OCI-LY1 (cell line): Measurements from ENCODE around the gene AOAH.

Source experiments
- H2AFZ ChIP-seq: fragments of 200-600 bp; sonication (generic), shearing (Covaris generic); 2 replicates; pipeline ENCODE4 v1.6.0; 2014; ENCODE audit warnings: antibody characterized with exemption, mild to moderate bottlenecking, low read length
- H3F3A ChIP-seq: fragments of 200-600 bp; sonication (generic), shearing (Covaris generic); 2 replicates; pipeline ENCODE4 v1.6.0; 2014; ENCODE audit warnings: mild to moderate bottlenecking, antibody characterized with exemption, low read length, moderate library complexity; ENCODE audit not compliant: insufficient read depth
- H3K27ac ChIP-seq: fragments of 200-600 bp; sonication (generic); 2 replicates; pipeline ENCODE4 v1.5.1; 2014; ENCODE audit warnings: low read length, mixed run types, mild to moderate bottlenecking, low read depth; ENCODE audit not compliant: poor library complexity, severe bottlenecking
- H3K27me3 ChIP-seq: fragments of 200-600 bp; sonication (generic); 2 replicates; pipeline ENCODE4 v1.6.0; 2014; ENCODE audit warnings: antibody characterized with exemption, mild to moderate bottlenecking, low read length, moderate library complexity; ENCODE audit not compliant: insufficient read depth
- H3K36me3 ChIP-seq: fragments of 200-600 bp; sonication (generic); 2 replicates; pipeline ENCODE4 v1.6.1; 2014; ENCODE audit warnings: mild to moderate bottlenecking, antibody characterized with exemption, low read length, moderate library complexity, mixed read lengths; ENCODE audit not compliant: insufficient read depth
- H3K4me1 ChIP-seq: fragments of 200-600 bp; sonication (generic); 2 replicates; pipeline ENCODE4 v1.5.1; 2014; ENCODE audit warnings: mild to moderate bottlenecking, low read length, moderate library complexity; ENCODE audit not compliant: insufficient read depth, severe bottlenecking
- H3K4me2 ChIP-seq: fragments of 200-600 bp; sonication (generic), shearing (Covaris generic); 2 replicates; pipeline ENCODE4 v1.6.1; 2014; ENCODE audit warnings: low read length
- H3K4me3 ChIP-seq: fragments of 200-600 bp; sonication (generic); 2 replicates; pipeline ENCODE4 v1.5.1; 2014; ENCODE audit warnings: low read length, low read depth, mild to moderate bottlenecking, mixed read lengths; ENCODE audit not compliant: poor library complexity, severe bottlenecking
- H3K79me2 ChIP-seq: fragments of 200-600 bp; shearing (Covaris generic); 2 replicates; pipeline ENCODE4 v1.6.1; 2016; ENCODE audit warnings: mixed run types, low read length, mixed read lengths; ENCODE audit not compliant: insufficient read depth
- H3K9ac ChIP-seq: fragments of 200-600 bp; sonication (generic), shearing (Covaris generic); 2 replicates; pipeline ENCODE4 v1.6.1; 2014; ENCODE audit warnings: mild to moderate bottlenecking, low read length, mixed read lengths
- H3K9me2 ChIP-seq: fragments of 200-600 bp; sonication (generic), shearing (Covaris generic); 2 replicates; pipeline ENCODE4 v1.6.1; 2014; ENCODE audit warnings: low read depth, mild to moderate bottlenecking, low read length, mixed read lengths
- H3K9me3 ChIP-seq: fragments of 200-600 bp; shearing (Covaris generic); 2 replicates; pipeline ENCODE4 v1.6.1; 2014; ENCODE audit warnings: low read length, mixed read lengths
- H4K20me1 ChIP-seq: fragments of 200-600 bp; sonication (generic), shearing (Covaris generic); 2 replicates; pipeline ENCODE4 v1.6.0; 2016; ENCODE audit warnings: mild to moderate bottlenecking, low read length; ENCODE audit not compliant: insufficient read depth
- CTCF ChIP-seq: fragments of 200-600 bp; sonication (generic), shearing (Covaris generic); IDR thresholded peaks from 2 replicates; pipeline ENCODE4 v1.5.1; 2017; ENCODE audit warnings: mild to moderate bottlenecking, antibody characterized with exemption, low read length, moderate library complexity, mixed read lengths
- EZH2 ChIP-seq: fragments of 200-600 bp; sonication (generic), shearing (Covaris generic); IDR thresholded peaks from 2 replicates; pipeline ENCODE4 v1.8.0; 2017; ENCODE audit warnings: borderline replicate concordance, mixed run types, mild to moderate bottlenecking, antibody characterized with exemption, low read length, moderate library complexity, mixed read lengths

The AOAH gene

GRCh38 chr7:36597090-36597773 lies 127.1 kb downstream of the AOAH start:
- H3K79me2 ChIP-seq = no peaks in the 10 kb centered on the region
- no peak overlapping the region for H3K4me3 ChIP-seq
- no peak overlapping the region for H2AFZ ChIP-seq
- no peaks in the 10 kb centered on the region for H3K9me3 ChIP-seq
- H3K27ac ChIP-seq = no peak overlapping the region
- no peaks in the 10 kb centered on the region for H3K27me3 ChIP-seq
- H3K36me3 ChIP-seq = no peaks in the 10 kb centered on the region
- TF ChIP-seq EZH2 (no peak), CTCF (no peak)
- H3K4me1 ChIP-seq = no peaks in the 10 kb centered on the region
- H4K20me1 ChIP-seq = no peaks in the 10 kb centered on the region
- H3K4me2 ChIP-seq = no peak overlapping the region
- H3K9ac ChIP-seq = no peak overlapping the region
- H3F3A ChIP-seq = no peaks in the 10 kb centered on the region
- no peaks in the 10 kb centered on the region for H3K9me2 ChIP-seq

DNA sequence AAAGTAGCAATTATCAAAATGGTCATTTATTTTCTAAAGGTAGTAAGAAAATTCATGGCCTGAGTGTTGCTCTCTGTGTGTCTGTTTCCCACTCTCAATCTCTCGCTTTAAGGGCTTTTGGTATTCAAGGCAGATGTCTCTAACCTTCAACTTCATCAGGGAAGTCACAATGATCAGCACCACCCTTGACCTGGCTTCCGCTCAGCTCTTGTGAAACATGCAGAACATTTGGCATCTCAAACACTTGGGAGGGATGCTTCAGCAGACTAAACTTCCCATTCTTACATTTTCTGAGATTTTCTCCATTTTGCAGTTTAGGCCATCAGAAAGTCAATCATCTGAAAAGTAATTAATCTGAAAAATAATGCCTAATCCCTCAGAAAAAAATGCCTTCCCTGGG lies 129.8 kb downstream of the AOAH start:
- Histone ChIP-seq H3K9ac (no peak overlapping the region), H3K4me3 (no peak overlapping the region), H3F3A (no peaks in the 10 kb centered on the region), H3K27me3 (no peaks in the 10 kb centered on the region), H3K4me2 (no peak overlapping the region), H3K9me3 (no peaks in the 10 kb centered on the region), H2AFZ (no peak overlapping the region), H3K79me2 (no peaks in the 10 kb centered on the region), H3K4me1 (no peaks in the 10 kb centered on the region), H3K36me3 (no peaks in the 10 kb centered on the region), H4K20me1 (no peaks in the 10 kb centered on the region), H3K9me2 (no peaks in the 10 kb centered on the region), H3K27ac (no peak overlapping the region)
- TF ChIP-seq EZH2 (no peak), CTCF (no peak)

DNA sequence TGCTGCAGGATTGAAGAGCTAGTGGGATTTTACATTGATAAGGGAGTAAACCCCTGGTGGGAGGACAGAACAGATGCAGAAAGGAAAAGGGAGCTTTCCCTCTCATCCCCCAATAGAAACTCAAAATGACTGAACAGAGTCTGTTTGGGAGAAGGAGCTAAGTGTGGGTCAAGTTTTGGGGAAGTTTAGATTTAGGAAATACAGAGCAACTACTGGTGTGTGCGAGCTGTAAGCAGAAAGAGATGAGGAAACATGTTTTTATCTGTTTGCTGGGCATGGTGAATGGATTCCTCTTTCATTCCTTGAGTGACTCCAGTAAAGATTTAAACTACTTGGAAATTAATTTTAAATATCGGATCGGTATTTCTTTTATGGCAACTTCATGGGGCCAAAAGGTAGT lies 132.7 kb downstream of the AOAH start:
- Histone ChIP-seq H3K79me2 (no peaks in the 10 kb centered on the region), H3F3A (no peaks in the 10 kb centered on the region), H4K20me1 (no peaks in the 10 kb centered on the region), H3K4me1 (no peaks in the 10 kb centered on the region), H3K36me3 (no peaks in the 10 kb centered on the region), H3K9me3 (no peaks in the 10 kb centered on the region), H3K4me2 (no peak overlapping the region), H3K27me3 (no peaks in the 10 kb centered on the region), H3K9me2 (no peaks in the 10 kb centered on the region), H3K27ac (no peak overlapping the region), H3K4me3 (no peak overlapping the region), H3K9ac (no peak overlapping the region), H2AFZ (no peak overlapping the region)
- TF ChIP-seq CTCF (no peak), EZH2 (no peak)
